Measurements from ENCODE around the gene MRPL45.
A peak's percentile ranks its signal among the peaks of the same experiment; 100 is the strongest.
"Not testable (repeated sequence)": the region's sequence is repeated elsewhere in the genome, so short reads cannot be mapped to it uniquely, and the experiment has no call there.

Gene MRPL45

GRCh38 chr17:38296834-38297517, at the start of gene MRPL45:
TSS of gene MRPL45 (plus strand) at chr17:38297168. CDS start at chr17:38297184, 16 bp downstream.
- TF ChIP-seq POLR2A (IDR thresholded peaks at IDR 0.05; ENCODE audit: low read length) = peak; percentile 52
- peak; percentile 98 for DNase-seq

GRCh38 chr17:38253191-38253590, 43.8 kb upstream of the MRPL45 start:
- not testable (repeated sequence) for DNase-seq

GRCh38 chr17:38254357-38254756, 42.6 kb upstream of the MRPL45 start:
- not testable (repeated sequence) for DNase-seq

GRCh38 chr17:38257013-38257621, 39.9 kb upstream of the MRPL45 start:
- TF ChIP-seq POLR2A (IDR thresholded peaks at IDR 0.05; ENCODE audit: low read length) = peak; percentile 37
- peak; percentile 84 to 90 for DNase-seq

- DNase-seq = not testable (repeated sequence)
Measured at GRCh38 chr17:38265974-38266506, 30.9 kb upstream of the MRPL45 start.

- not testable (repeated sequence) for DNase-seq
Measured at GRCh38 chr17:38266571-38266970, 30.4 kb upstream of the MRPL45 start.

GRCh38 chr17:38268138-38268537, 28.8 kb upstream of the MRPL45 start:
- DNase-seq = not testable (repeated sequence)

- not testable (repeated sequence) for DNase-seq
Measured at GRCh38 chr17:38269045-38269444, 27.9 kb upstream of the MRPL45 start.

GRCh38 chr17:38269552-38269951, 27.4 kb upstream of the MRPL45 start:
- not testable (repeated sequence) for DNase-seq

- not testable (repeated sequence) for DNase-seq
Measured at GRCh38 chr17:38285994-38286393, 11.0 kb upstream of the MRPL45 start.

- not testable (repeated sequence) for DNase-seq
Measured at GRCh38 chr17:38286501-38287091, 10.4 kb upstream of the MRPL45 start.

- DNase-seq = peak in 1 of 2 experiments; percentile 23
Measured at GRCh38 chr17:38288217-38288827, 8.6 kb upstream of the MRPL45 start.

GRCh38 chr17:38289760-38290159, 7.2 kb upstream of the MRPL45 start:
- DNase-seq = not testable (repeated sequence)

GRCh38 chr17:38295602-38296365, 1.2 kb upstream of the MRPL45 start:
- not testable (repeated sequence) for DNase-seq

- no peak for DNase-seq
- TF ChIP-seq GATA1 (IDR thresholded peaks at IDR 0.05; ENCODE audit: low read depth, low read length) (no peak), POLR2A (IDR thresholded peaks at IDR 0.05; ENCODE audit: low read length) (no peak)
Measured at GRCh38 chr17:38315497-38315896, 18.5 kb downstream of the MRPL45 start.

- TF ChIP-seq GATA1 (IDR thresholded peaks at IDR 0.05; ENCODE audit: low read depth, low read length) = no peak
- no peak for TF ChIP-seq POLR2A (IDR thresholded peaks at IDR 0.05; ENCODE audit: low read length)
- no peak for DNase-seq
Measured at GRCh38 chr17:38317081-38317480, 20.1 kb downstream of the MRPL45 start.
